Fibroblast of skin of scalp (primary cell): ENCODE data around the gene HASPIN. TPM values are rescaled to one million over a fixed set of nuclear protein-coding genes. Genes with fewer than 3 reads are reported as not detected.
A peak's percentile ranks its signal among the peaks of the same experiment; 100 is the strongest.

Experiments used
- DNase-seq: peaks from one replicate; pipeline ENCODE4 v3.0.0-alpha.2; 2013
- polyA plus RNA-seq, 2 experiments: library from polyadenylated mRNA; unstranded; fragments of 120-200 nt; gene quantifications; one replicate each; pipeline ENCODE4 v1.2.1, GENCODE V29; 2013; ENCODE audit not compliant: insufficient read length in 2 of 2

Gene HASPIN
- 3.1 TPM for polyA plus RNA-seq (2013, experiment 1 of 2; ENCODE audit: insufficient read length)
- polyA plus RNA-seq (2013, experiment 2 of 2; ENCODE audit: insufficient read length), result 2.6 TPM

GRCh38 chr17:3723556-3724377, at the start of gene HASPIN:
Gene HASPIN (plus strand): TSS chr17:3723903. CDS start chr17:3723936, 33 bp downstream.
- DNase-seq, result peak; percentile 91

- no peak for DNase-seq
Measured at GRCh38 chr17:3675886-3676285, 47.8 kb upstream of the HASPIN start.

- no peak for DNase-seq
Measured at GRCh38 chr17:3678095-3678820, 45.4 kb upstream of the HASPIN start.

GRCh38 chr17:3678821-3679530, 44.7 kb upstream of the HASPIN start:
- no peak for DNase-seq

- DNase-seq, result no peak
Measured at GRCh38 chr17:3679531-3680126, 44.1 kb upstream of the HASPIN start.

- DNase-seq, result no peak
Measured at GRCh38 chr17:3681057-3681456, 42.6 kb upstream of the HASPIN start.

GRCh38 chr17:3681565-3681964, 42.1 kb upstream of the HASPIN start:
- no peak for DNase-seq

GRCh38 chr17:3682033-3682432, 41.7 kb upstream of the HASPIN start:
- no peak for DNase-seq

- DNase-seq, result peak; percentile 20
Measured at GRCh38 chr17:3683054-3683511, 40.6 kb upstream of the HASPIN start.

- no peak for DNase-seq
Measured at GRCh38 chr17:3685174-3685573, 38.5 kb upstream of the HASPIN start.

- DNase-seq, result peak; percentile 3
Measured at GRCh38 chr17:3688027-3688553, 35.6 kb upstream of the HASPIN start.

- no peak for DNase-seq
Measured at GRCh38 chr17:3688852-3689261, 34.8 kb upstream of the HASPIN start.

- no peak for DNase-seq
Measured at GRCh38 chr17:3689262-3690093, 34.2 kb upstream of the HASPIN start.

- no peak for DNase-seq
Measured at GRCh38 chr17:3690094-3690715, 33.5 kb upstream of the HASPIN start.

GRCh38 chr17:3691617-3692067, 32.1 kb upstream of the HASPIN start:
- DNase-seq, result no peak

GRCh38 chr17:3692346-3692745, 31.4 kb upstream of the HASPIN start:
- DNase-seq, result no peak

- DNase-seq, result no peak
Measured at GRCh38 chr17:3693141-3693540, 30.6 kb upstream of the HASPIN start.

GRCh38 chr17:3693829-3694231, 29.9 kb upstream of the HASPIN start:
- no peak for DNase-seq

- DNase-seq, result no peak
Measured at GRCh38 chr17:3695129-3695722, 28.5 kb upstream of the HASPIN start.

- no peak for DNase-seq
Measured at GRCh38 chr17:3695723-3696411, 27.8 kb upstream of the HASPIN start, which contains the start of gene P2RX5. Gene P2RX5 (minus strand): TSS chr17:3696155. CDS start chr17:3696005, 150 bp downstream.
